ENCODE measurements around the gene ABL1.

Gene ABL1

DNA sequence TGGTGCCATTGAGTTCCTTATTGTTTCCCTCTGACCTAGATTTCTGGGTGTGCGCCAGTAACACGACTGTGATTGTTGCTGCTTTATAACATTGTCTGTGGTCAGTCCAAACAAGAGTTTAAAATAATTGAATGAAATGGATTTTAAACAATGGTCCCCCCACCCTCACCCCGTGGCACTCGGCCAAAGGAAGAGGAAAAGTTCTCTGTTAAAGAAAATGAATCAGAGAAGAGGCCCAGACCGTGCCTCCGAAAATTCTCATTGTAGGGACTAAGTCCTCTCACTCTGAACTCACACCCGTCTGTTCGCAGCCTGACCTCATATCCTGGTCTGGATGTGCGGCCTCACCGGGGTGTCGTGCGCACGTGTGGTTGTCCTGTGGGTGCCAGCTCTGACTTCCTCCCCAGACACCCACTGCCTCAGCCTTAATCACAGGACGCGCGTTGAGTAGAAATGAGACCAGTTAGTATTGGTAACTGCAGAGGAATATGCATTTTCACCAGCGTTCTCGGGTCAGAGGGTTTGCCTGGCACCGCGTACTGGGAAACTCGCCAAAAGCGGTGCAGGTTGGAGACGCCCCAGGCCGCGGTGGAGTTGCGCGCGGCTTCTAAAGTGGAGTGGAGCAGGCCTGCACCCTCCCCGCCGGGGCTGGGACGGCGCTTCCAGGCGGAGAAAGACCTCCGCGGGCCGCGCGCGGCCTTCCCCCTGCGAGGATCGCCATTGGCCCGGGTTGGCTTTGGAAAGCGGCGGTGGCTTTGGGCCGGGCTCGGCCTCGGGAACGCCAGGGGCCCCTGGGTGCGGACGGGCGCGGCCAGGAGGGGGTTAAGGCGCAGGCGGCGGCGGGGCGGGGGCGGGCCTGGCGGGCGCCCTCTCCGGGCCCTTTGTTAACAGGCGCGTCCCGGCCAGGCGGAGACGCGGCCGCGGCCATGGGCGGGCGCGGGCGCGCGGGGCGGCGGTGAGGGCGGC lies at the start of gene ABL1:
Gene ABL1, plus strand, starts transcription at position 884 of the 966 bp plus-strand sequence. CDS start 193 bp downstream, outside the sequence.
- Histone ChIP-seq H3K27me3 (replicated peaks; ENCODE audit: insufficient read depth, low read length) (no peaks in the 10 kb centered on the region), H3K4me3 (ENCODE audit: low read length) (peak within 1 kb of the TSS; percentile 53), H3K9me3 (replicated peaks; ENCODE audit: insufficient read depth, low read length) (no peaks in the 10 kb centered on the region), H3K27ac (ENCODE audit: low read length) (no peak within 1 kb of the TSS), H2AFZ (ENCODE audit: low read length) (peak within 1 kb of the TSS; percentile 20; the same call in 1 of the 2 replicates), H3K4me1 (ENCODE audit: low read length) (no peaks in the 10 kb centered on the region), H3K79me2 (ENCODE audit: low read length) (no peaks in the 10 kb centered on the region), H3K9ac (ENCODE audit: low read length) (no peak within 1 kb of the TSS; the same call in 1 of the 2 replicates), H3K36me3 (replicated peaks; ENCODE audit: insufficient read depth, low read length) (no peaks in the 10 kb centered on the region), H3F3A (ENCODE audit: insufficient read depth, low read length) (no peaks in the 10 kb centered on the region), H4K20me1 (ENCODE audit: insufficient read depth, low read length) (no peaks in the 10 kb centered on the region), H3K4me2 (ENCODE audit: low read depth, low read length) (peak within 1 kb of the TSS; percentile 53; the same call in 1 of the 2 replicates), H3K9me2 (replicated peaks; ENCODE audit: insufficient read depth, low read length) (no peaks in the 10 kb centered on the region)
- peak; percentile 24 for DNase-seq
- TF ChIP-seq EZH2phosphoT487 (IDR thresholded peaks at IDR 0.05; ENCODE audit: low read length) (no peak), EZH2 (optimal IDR thresholded peaks at IDR 0.05; ENCODE audit: low read depth, low read length) (no peak), CTCF (IDR thresholded peaks at IDR 0.05; ENCODE audit: low read length) (no peak)

- H3K27me3 ChIP-seq (replicated peaks; ENCODE audit: insufficient read depth, low read length): no peaks in the 10 kb centered on the region
- H3K9me2 ChIP-seq (replicated peaks; ENCODE audit: insufficient read depth, low read length): no peaks in the 10 kb centered on the region
- H3K4me3 ChIP-seq (ENCODE audit: low read length): no peak overlapping the region
- no peaks in the 10 kb centered on the region for H3F3A ChIP-seq (ENCODE audit: insufficient read depth, low read length)
- H2AFZ ChIP-seq (ENCODE audit: low read length): no peak overlapping the region
- H3K36me3 ChIP-seq (replicated peaks; ENCODE audit: insufficient read depth, low read length): no peaks in the 10 kb centered on the region
- H3K4me1 ChIP-seq (ENCODE audit: low read length): no peaks in the 10 kb centered on the region
- H3K4me2 ChIP-seq (ENCODE audit: low read depth, low read length): no peak overlapping the region
- no peak overlapping the region for H3K9ac ChIP-seq (ENCODE audit: low read length)
- H4K20me1 ChIP-seq (ENCODE audit: insufficient read depth, low read length): no peaks in the 10 kb centered on the region
- no peak for TF ChIP-seq CTCF (IDR thresholded peaks at IDR 0.05; ENCODE audit: low read length)
- TF ChIP-seq EZH2phosphoT487 (IDR thresholded peaks at IDR 0.05; ENCODE audit: low read length): no peak
- no peak for TF ChIP-seq EZH2 (optimal IDR thresholded peaks at IDR 0.05; ENCODE audit: low read depth, low read length)
- no peak for DNase-seq
- no peak overlapping the region for H3K27ac ChIP-seq (ENCODE audit: low read length)
- no peaks in the 10 kb centered on the region for H3K9me3 ChIP-seq (replicated peaks; ENCODE audit: insufficient read depth, low read length)
- no peaks in the 10 kb centered on the region; the same call in 1 of the 2 replicates for H3K79me2 ChIP-seq (ENCODE audit: low read length)
Measured at GRCh38 chr9:130785940-130786508, 49.0 kb upstream of the ABL1 start.

DNA sequence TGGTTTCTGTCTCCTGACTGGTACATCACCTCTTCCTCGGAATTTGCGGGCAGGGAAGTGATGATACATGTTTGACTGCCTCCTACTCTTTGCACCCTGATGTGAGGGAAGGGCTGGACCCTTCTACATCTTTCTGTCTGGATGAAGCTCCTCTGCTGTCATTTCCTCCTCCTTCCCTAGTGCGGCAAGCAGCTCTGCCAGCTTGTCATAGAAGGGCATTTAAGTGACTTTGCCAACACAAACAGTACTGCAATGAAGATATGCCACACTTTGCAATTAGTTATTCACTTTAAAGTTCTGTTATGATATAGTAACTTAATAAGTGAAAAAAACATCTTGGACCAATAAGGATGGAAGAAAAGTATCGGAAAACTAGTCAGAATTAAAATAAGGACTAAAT lies 48.5 kb upstream of the ABL1 start:
- Histone ChIP-seq H2AFZ (ENCODE audit: low read length) (no peak overlapping the region), H3K27me3 (replicated peaks; ENCODE audit: insufficient read depth, low read length) (no peaks in the 10 kb centered on the region), H3K4me3 (ENCODE audit: low read length) (no peak overlapping the region), H3K4me1 (ENCODE audit: low read length) (no peaks in the 10 kb centered on the region), H4K20me1 (ENCODE audit: insufficient read depth, low read length) (no peaks in the 10 kb centered on the region), H3K9ac (ENCODE audit: low read length) (no peak overlapping the region), H3K79me2 (ENCODE audit: low read length) (no peaks in the 10 kb centered on the region; the same call in 1 of the 2 replicates), H3K36me3 (replicated peaks; ENCODE audit: insufficient read depth, low read length) (no peaks in the 10 kb centered on the region), H3K27ac (ENCODE audit: low read length) (no peak overlapping the region), H3K9me2 (replicated peaks; ENCODE audit: insufficient read depth, low read length) (no peaks in the 10 kb centered on the region), H3F3A (ENCODE audit: insufficient read depth, low read length) (no peaks in the 10 kb centered on the region), H3K4me2 (ENCODE audit: low read depth, low read length) (no peak overlapping the region), H3K9me3 (replicated peaks; ENCODE audit: insufficient read depth, low read length) (no peaks in the 10 kb centered on the region)
- DNase-seq: no peak
- TF ChIP-seq EZH2phosphoT487 (IDR thresholded peaks at IDR 0.05; ENCODE audit: low read length) (no peak), EZH2 (optimal IDR thresholded peaks at IDR 0.05; ENCODE audit: low read depth, low read length) (no peak), CTCF (IDR thresholded peaks at IDR 0.05; ENCODE audit: low read length) (no peak)
